ENCODE data around the gene VAT1.

VAT1 gene

GRCh38 chr17:43020789-43021740 lies 1.1 kb downstream of the VAT1 start:
- peak overlapping the region; percentile 91 for H3K27ac ChIP-seq
- ChIA-PET POLR2A (ENCODE audit: low non-redundant PET) (no interaction called here), CTCF (interaction anchor here (0.6 kb wide), 1 partner anchor 157 kb away, joined by 3 read pairs; no protein-coding TSS in a partner anchor)
- DNase-seq (ENCODE audit: low spot score), result peak; percentile 83
- TF ChIP-seq, protein P1, sequence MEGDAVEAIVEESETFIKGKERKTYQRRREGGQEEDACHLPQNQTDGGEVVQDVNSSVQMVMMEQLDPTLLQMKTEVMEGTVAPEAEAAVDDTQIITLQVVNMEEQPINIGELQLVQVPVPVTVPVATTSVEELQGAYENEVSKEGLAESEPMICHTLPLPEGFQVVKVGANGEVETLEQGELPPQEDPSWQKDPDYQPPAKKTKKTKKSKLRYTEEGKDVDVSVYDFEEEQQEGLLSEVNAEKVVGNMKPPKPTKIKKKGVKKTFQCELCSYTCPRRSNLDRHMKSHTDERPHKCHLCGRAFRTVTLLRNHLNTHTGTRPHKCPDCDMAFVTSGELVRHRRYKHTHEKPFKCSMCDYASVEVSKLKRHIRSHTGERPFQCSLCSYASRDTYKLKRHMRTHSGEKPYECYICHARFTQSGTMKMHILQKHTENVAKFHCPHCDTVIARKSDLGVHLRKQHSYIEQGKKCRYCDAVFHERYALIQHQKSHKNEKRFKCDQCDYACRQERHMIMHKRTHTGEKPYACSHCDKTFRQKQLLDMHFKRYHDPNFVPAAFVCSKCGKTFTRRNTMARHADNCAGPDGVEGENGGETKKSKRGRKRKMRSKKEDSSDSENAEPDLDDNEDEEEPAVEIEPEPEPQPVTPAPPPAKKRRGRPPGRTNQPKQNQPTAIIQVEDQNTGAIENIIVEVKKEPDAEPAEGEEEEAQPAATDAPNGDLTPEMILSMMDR (conservative IDR thresholded peaks at IDR 0.05; ENCODE audit: low read depth), result no peak

DNA sequence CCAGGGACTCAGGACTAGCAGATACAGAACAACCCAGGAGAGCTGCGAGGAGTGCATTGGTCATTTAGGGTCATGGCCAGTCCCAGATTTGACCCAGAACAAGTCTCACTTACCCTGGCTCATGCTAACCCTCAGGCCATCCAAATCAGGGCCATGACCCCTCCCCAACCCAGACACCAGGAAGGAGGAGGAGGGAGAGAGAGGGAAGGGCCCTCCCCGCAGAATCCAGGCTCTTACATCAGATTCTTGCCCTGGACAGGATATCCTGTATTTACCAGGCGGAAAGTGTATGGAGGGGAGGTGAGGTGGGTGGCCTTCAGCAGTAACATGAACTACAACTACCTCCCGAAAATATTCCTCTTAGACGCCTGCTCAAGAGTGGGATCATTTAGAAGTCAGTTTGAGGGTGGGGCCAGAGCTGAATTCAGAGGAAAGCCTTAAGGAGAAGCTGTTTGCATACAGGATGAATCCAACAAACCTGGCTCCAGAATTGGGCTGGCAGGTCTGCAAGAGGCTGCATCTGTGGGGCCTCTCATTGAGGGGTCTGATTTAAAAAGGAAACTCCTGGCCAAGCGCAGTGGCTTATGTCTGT lies 2.1 kb downstream of the VAT1 start:
- POLR2A ChIA-PET (ENCODE audit: low non-redundant PET), result no interaction called here
- H3K27ac ChIP-seq, result peak overlapping the region; percentile 91
- CTCF ChIA-PET, result no interaction called here
- TF ChIP-seq, protein P1 (conservative IDR thresholded peaks at IDR 0.05; ENCODE audit: low read depth), result no peak
- no peak for DNase-seq (ENCODE audit: low spot score)

- no peak for DNase-seq (ENCODE audit: low spot score)
- H3K27ac ChIP-seq, result peak overlapping the region; percentile 91
- ChIA-PET POLR2A (ENCODE audit: low non-redundant PET) (no interaction called here), CTCF (no interaction called here)
- TF ChIP-seq, protein P1 (conservative IDR thresholded peaks at IDR 0.05; ENCODE audit: low read depth), result no peak
Observed at GRCh38 chr17:43019418-43019817, 2.8 kb downstream of the VAT1 start.

DNA sequence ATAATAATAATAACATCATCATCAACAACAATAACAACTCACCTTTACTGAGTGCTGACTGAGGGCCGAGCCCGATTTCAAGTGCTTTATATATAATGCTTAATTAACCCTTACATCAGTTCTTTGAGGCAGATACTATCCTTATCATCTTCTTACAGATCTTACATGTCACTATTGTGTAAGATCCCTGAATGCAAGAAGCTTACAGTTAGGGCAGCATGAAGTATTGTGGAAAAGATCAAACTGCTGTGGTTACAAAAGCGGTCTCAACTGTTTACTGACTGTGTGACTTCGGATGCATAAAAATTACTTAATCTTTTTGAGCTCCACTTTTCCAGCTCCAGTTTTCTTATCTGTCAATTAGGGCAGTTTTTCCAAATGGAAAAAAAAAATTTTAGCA lies 3.3 kb downstream of the VAT1 start:
- no peak for DNase-seq (ENCODE audit: low spot score)
- POLR2A ChIA-PET (ENCODE audit: low non-redundant PET), result no interaction called here
- no peak overlapping the region for H3K27ac ChIP-seq
- TF ChIP-seq, protein P1 (conservative IDR thresholded peaks at IDR 0.05; ENCODE audit: low read depth), result no peak
- CTCF ChIA-PET, result no interaction called here

DNA sequence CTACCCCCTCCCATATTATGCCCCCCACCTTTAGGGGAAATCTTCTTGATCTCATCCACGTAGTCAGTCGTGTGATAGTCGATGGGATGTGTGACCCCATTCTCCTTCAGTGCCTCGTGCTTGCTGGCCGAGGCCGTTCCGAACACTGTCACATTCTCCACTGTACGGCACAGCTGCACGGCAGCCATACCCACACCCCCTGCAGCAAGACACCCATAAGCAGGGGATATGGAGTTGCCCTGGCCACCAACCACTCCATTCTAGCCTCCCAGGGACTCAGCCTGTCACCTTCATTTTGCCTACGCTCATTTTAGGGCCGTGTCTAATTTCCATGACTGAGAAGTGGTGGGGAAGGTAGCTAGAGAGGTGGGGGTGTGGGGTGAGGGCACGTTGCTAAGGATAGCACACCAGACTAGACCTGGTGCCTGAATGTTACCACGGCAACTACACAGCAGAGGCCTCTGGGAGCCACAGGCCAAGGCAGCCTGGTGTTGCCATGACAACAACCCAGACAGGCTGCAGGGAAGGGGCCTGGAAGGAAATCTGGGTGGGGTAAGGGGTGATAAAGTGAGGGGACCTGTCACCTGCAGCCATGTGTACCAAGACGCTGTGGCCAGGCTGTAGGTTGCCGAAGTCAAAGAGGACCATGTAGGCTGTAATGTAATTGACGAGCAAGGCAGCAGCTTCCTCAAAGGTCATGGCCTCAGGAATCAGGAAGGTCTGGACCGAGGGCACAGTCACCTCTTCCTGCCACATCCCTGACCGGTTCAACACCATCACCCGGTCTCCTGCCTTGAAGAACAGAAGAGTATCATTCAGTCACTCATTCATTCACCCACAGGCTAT lies 4.0 kb downstream of the VAT1 start:
- H3K27ac ChIP-seq, result peak overlapping the region; percentile 52

More for the DNA sequence above, 4.0 kb downstream of the VAT1 start:
- CTCF ChIA-PET, result no interaction called here
- TF ChIP-seq, protein P1 (conservative IDR thresholded peaks at IDR 0.05; ENCODE audit: low read depth), result no peak
- DNase-seq (ENCODE audit: low spot score), result no peak
- POLR2A ChIA-PET (ENCODE audit: low non-redundant PET), result no interaction called here

All from RWPE1 (cell line).